Activated T-cell treated with anti-CD3 and anti-CD28 coated beads, Interleukin-2, amount 50 U/mL, for 4 hours (primary cell): ENCODE results near the gene KCNQ1. TPM values are rescaled to one million over a fixed set of nuclear protein-coding genes. Genes with fewer than 3 reads are reported as not detected.

Source experiments
- ATAC-seq, 2 donors: fragments of 200-7000 bp; cut with Tn5 transposase; one replicate each; pipeline ENCODE4 v1.10.0; 2021
- DNase-seq: peaks from one replicate; pipeline ENCODE4 v3.0.0-alpha.2; 2020
- H3K27me3 Mint-ChIP-seq: one replicate; pipeline ENCODE4 v1.8.0; 2021; ENCODE audit warnings: low read depth, mixed read lengths
- H3K36me3 Mint-ChIP-seq: one replicate; pipeline ENCODE4 v1.8.0; 2022; ENCODE audit warnings: mixed read lengths; ENCODE audit not compliant: insufficient read depth
- H3K4me1 Mint-ChIP-seq: one replicate; pipeline ENCODE4 v1.8.0; 2021; ENCODE audit warnings: low read depth, mixed read lengths
- H3K4me3 Mint-ChIP-seq: one replicate; pipeline ENCODE4 v1.8.0; 2021; ENCODE audit warnings: mild to moderate bottlenecking, moderate library complexity, mixed read lengths
- H3K9me3 Mint-ChIP-seq: one replicate; pipeline ENCODE4 v1.8.0; 2021; ENCODE audit warnings: mixed read lengths
- total RNA-seq, 3 donors: library from RNA; stranded (reverse); gene quantifications; one replicate each; pipeline ENCODE4 v1.2.1, GENCODE V29; 2021

The KCNQ1 gene
- total RNA-seq, 3 donors from 2014 or later: 2.3 to 3.0 (median 2.8) TPM

DNA sequence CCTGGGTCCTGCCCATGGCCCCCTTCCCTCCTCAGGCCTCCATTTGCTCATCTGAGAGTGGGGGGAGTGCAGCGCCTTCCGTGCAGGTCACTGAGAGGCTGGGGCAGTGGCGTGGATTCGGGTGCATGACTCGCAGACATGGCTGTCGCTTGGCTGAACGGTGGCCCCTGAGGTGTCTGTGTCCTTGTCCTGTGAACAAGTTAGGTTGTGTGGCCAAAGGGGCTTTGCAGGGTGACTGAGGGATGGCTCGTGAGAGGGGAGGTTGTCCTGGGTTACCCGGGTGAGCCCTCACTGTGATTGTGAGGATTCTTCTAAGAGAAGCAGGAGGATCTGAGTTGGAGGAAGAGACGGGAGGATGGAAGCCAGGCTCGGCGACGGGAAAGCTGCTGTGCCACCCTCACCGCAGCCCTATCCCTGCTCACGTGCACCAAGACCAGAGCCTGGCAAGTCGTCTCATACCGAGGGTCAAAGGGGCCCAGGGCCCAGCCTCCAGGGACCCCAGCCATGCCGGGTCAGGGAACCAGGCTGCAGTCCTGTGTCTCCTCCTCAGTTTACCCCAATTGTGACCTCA lies 79.1 kb downstream of the KCNQ1 start:
- Mint-ChIP-seq H3K4me3 (no peak overlapping the region), H3K4me1 (peaks cover 28% of the 10 kb centered on the region), H3K9me3 (no peaks in the 10 kb centered on the region), H3K36me3 (no peaks in the 10 kb centered on the region), H3K27me3 (no peaks in the 10 kb centered on the region)
- no peak for DNase-seq
- no peak for ATAC-seq

DNA sequence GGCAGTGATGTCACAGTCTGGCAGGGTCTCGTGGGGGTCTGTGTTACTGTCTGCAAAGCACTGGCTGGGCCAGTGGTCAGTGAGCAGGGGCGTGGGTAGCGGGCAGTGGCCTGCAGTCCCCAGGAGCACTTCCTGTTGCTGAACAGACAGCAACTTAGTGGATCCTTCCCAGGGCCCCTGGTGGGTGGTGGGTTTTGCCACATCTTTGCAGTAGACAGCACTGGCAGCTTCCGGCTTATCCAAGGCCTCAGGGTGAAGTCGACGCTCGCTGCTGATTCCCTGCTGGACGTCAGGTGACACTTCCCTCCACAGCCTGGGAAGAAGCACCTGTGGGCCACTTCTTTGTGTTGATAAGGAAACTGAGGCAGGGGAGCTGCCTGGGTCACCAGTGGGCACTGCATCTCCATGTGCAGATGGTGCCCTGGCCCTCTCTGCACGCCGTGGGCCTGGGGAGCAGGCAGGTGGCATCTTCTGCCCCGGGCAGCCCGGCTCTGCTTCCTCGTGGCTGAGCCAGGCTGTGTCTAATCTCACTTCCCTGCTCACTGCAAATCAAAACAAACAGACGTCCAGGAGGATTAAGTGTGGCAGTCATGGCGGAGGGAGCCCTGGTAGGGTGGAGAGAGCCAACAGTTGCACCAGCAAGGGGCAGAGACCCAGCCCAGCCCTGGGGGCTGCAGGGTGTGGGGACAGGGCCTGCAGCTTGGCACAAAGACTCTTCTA lies 79.8 kb downstream of the KCNQ1 start:
- Mint-ChIP-seq H3K9me3 (no peaks in the 10 kb centered on the region), H3K27me3 (no peaks in the 10 kb centered on the region), H3K4me3 (no peak overlapping the region), H3K4me1 (peaks cover 28% of the 10 kb centered on the region), H3K36me3 (no peaks in the 10 kb centered on the region)
- no peak for ATAC-seq
- DNase-seq: peak; percentile 1

DNA sequence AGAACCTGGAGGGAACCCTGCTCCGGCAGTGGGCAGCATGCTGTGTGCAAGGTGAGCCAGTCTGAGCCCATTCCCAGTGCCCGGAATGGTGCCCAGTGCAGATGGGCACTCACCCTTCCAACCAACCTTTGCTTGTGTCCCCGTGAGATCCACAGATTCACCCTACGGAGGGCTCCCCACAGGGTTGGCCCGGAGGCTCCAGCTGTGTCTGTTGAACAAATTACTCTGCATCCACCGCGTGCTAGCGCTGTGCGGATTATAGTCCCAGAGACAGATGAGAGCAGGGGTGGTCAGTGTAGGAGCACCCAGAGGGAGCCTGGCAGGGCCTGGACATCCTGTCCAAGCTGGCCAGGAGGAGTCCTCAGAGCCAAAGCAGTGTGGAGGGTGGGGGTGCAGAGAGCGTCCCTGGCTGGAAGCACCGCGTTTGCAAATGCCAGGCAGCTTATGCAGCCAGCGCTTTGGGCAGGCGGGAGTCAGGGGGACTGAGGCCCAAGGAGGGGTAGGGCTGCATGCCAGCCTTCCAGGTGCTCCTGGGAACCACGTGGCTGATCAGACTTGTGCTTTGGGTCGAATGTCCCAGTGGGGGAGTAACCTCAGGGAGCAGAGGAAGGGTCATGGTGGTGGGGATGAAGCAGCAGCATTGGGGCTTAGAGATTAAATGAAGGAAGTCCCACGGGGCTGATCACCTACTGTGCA lies 80.5 kb downstream of the KCNQ1 start:
- no peak overlapping the region for H3K4me3 Mint-ChIP-seq
- DNase-seq (peak; percentile 0), ATAC-seq (no peak)
- H3K9me3 Mint-ChIP-seq: no peaks in the 10 kb centered on the region
- H3K36me3 Mint-ChIP-seq: no peaks in the 10 kb centered on the region
- no peaks in the 10 kb centered on the region for H3K27me3 Mint-ChIP-seq
- H3K4me1 Mint-ChIP-seq: peaks cover 28% of the 10 kb centered on the region

DNA sequence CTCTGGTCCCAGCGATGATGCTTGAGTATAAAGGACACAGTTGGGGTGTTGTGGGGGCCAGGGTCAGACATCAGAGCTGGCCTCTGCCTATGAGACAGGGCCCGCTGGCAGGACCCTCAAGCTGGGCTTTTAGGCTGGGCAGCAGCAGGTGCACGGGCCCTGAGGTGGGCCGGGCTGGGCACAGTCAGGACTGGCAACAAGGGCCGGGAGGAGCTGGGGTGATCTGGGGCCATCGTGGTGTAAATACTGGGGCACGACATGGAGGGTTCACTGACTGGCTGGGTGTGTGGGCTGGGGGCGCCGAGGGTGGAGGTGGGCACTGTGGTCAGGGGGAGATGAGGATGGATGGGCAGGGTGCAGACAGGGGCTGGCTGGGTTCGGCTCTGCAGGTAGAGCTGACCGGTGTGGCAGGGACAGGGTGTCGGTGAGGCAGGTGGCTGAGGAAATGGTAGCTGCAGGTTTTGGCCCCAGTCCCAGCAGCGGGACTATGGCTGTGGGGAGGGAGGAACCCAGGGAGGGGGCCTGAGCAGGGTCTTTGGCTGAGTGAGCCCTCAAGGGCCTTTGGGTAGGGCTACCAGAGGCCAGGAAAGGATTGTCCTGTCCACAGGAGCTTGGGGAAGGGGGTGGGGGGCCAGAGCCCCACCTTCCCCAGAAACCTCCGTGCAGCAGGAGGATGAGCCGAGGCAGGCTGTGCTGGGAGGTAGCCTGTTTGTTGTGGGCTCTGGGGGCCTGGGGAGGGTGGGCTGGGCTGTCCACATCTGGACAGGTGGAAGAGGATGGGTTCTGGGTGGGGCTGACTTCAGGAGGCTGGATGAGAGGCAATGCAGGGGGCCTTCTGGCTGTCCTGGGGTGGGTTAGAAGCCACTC lies 81.4 kb downstream of the KCNQ1 start:
- Mint-ChIP-seq H3K9me3 (no peaks in the 10 kb centered on the region), H3K4me1 (peaks cover 28% of the 10 kb centered on the region), H3K4me3 (no peak overlapping the region), H3K36me3 (no peaks in the 10 kb centered on the region), H3K27me3 (no peaks in the 10 kb centered on the region)
- DNase-seq (peak; percentile 3), ATAC-seq (peak; percentile 6 to 15)

DNA sequence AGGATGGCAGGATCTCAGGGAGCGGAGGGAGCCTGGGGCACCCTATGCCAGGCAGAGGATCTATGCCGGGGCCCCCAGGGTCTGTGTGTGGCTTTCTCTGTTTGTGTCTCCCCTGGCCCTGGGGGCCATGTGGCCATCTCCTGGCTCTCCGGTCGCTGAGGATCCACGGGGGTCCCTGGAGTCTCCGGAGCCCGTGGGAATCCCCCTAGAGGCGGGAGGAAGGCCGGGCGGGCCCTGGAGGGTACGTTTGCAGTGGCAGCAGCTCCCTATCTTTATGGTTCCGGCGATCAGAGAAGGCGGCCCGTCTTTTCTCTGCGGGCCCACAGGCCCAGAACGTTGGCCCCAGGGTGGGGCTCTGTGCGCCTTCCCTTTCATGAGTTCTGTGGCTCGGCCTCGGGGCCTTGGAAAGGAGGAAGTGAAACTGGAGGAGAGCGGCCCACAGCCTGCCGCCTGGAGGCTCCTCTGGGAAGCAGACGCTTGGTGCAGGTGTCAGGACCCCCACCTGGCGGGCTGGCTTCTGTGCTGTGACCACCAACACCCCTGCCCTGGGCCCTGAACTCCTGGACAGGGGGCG lies 82.1 kb downstream of the KCNQ1 start:
- H3K9me3 Mint-ChIP-seq: no peaks in the 10 kb centered on the region
- no peaks in the 10 kb centered on the region for H3K36me3 Mint-ChIP-seq
- ATAC-seq (peak; percentile 44 to 47), DNase-seq (no peak)
- peaks cover 28% of the 10 kb centered on the region for H3K4me1 Mint-ChIP-seq
- H3K27me3 Mint-ChIP-seq: no peaks in the 10 kb centered on the region
- H3K4me3 Mint-ChIP-seq: peak overlapping the region; percentile 59

DNA sequence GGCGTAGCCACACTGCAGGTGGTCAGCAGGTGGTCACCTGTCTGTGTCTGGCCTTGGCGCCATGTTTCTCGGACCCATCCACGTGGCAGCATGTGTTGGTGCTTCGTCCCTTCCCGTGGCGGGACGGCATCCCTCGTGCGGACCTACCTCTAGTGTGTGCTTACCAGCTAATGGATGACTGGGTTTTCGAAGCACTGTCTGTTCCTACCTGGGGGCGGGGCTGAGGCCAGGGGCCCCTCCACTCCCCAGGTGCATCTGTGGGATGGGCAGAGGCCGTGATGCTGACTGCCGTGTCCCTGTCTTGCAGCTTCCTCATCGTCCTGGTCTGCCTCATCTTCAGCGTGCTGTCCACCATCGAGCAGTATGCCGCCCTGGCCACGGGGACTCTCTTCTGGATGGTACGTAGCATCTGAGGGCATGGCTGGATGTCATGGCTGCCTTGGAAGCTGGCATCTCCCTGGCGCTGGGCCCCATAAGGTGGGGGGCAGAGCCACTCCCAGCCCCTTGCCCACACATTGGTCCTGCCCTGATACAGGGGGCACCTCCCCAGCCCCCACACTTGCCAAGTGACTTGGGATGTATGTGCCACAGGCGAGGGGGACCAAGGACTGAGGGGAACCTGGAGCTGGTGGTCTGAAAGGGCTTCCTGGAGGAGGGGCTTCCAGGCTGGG lies 82.9 kb downstream of the KCNQ1 start:
- no peaks in the 10 kb centered on the region for H3K27me3 Mint-ChIP-seq
- peaks cover 32% of the 10 kb centered on the region for H3K4me1 Mint-ChIP-seq
- ATAC-seq (no peak), DNase-seq (no peak)
- no peaks in the 10 kb centered on the region for H3K9me3 Mint-ChIP-seq
- no peak overlapping the region for H3K4me3 Mint-ChIP-seq
- no peaks in the 10 kb centered on the region for H3K36me3 Mint-ChIP-seq

DNA sequence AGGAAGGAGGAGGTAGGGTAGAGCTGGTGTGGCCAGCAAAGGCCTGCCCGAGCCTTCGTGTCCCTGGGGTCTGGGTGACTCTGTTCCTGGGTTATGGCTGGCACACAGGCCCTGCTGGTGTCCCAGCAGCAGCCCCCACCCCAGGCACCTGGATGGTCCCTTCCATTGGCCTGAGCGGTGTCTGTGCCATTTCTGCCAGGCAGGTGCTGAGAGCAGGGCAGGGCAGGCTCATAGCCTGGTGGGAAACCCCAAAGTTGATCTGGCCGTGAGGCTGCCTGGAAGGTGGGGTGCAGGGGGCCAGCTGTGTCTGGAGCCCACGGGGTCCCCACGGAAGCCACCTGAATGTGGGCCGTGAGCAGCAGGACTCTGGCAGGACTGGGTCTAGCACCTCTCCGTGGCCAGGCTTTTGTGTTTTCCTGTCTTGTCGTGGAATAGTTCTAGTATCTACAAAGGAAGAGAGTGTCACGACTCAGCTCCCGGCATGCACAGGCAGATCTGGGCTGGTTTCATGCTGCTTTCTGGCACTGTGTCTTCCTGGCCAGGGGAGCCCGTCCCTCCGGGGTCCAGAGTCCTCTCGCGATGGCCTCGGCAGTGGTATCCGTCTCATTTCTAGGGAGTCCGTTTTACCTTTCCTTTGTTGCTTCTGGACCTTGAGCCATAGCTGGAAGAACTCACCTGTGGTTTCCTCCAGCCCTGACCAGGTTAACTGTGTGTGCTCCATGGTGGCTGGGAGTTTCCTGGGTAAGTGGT lies 83.7 kb downstream of the KCNQ1 start:
- DNase-seq (no peak), ATAC-seq (no peak)
- H3K27me3 Mint-ChIP-seq: no peaks in the 10 kb centered on the region
- no peaks in the 10 kb centered on the region for H3K36me3 Mint-ChIP-seq
- peaks cover 39% of the 10 kb centered on the region for H3K4me1 Mint-ChIP-seq
- H3K9me3 Mint-ChIP-seq: no peaks in the 10 kb centered on the region
- no peak overlapping the region for H3K4me3 Mint-ChIP-seq

DNA sequence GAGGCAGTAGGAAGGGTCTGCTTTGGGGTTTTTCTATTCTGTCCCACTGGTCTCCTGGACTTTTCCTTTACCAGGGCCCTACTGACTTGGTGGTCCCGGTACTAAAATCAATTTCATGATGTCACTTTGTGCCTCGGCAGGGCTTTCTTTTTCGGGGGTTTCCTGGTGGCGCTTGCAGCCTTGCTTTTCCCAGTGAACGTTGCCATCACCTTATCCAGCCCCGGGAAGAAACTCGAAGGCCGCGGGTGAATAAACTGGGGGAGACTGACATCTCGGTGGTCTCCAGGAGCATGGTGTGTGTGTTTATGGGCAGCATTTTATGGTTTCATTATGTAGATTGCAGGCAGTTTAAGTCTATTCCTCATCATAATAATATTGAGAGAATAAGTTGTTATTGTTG lies 84.4 kb downstream of the KCNQ1 start:
- H3K27me3 Mint-ChIP-seq: no peaks in the 10 kb centered on the region
- H3K4me1 Mint-ChIP-seq: peaks cover 41% of the 10 kb centered on the region
- no peaks in the 10 kb centered on the region for H3K36me3 Mint-ChIP-seq
- no peaks in the 10 kb centered on the region for H3K9me3 Mint-ChIP-seq
- ATAC-seq (no peak), DNase-seq (no peak)
- no peak overlapping the region for H3K4me3 Mint-ChIP-seq

DNA sequence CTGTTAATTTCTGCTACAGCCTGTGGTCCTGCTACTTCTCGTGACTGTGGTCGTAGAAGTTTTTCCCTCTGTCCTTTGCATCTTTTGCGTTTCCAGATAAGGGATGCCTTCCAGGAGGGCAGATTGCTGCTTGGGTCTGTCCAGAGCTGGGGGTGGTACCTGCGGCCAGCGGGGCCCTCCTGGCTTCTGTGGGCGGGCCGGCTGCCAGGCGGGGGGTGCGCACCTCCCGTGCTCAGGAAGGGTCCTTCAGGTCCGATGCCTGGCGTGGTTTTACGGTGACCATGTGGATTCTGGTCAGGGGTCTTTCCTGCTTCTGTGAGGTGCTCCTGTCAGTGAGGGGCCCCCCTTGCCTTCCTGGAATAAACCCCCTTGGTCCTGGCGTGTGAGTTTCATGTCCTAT lies 84.8 kb downstream of the KCNQ1 start:
- no peak for ATAC-seq
- H3K27me3 Mint-ChIP-seq: no peaks in the 10 kb centered on the region
- no peak overlapping the region for H3K4me3 Mint-ChIP-seq
- no peaks in the 10 kb centered on the region for H3K9me3 Mint-ChIP-seq
- H3K4me1 Mint-ChIP-seq: peaks cover 41% of the 10 kb centered on the region
- DNase-seq: no peak
- no peaks in the 10 kb centered on the region for H3K36me3 Mint-ChIP-seq

DNA sequence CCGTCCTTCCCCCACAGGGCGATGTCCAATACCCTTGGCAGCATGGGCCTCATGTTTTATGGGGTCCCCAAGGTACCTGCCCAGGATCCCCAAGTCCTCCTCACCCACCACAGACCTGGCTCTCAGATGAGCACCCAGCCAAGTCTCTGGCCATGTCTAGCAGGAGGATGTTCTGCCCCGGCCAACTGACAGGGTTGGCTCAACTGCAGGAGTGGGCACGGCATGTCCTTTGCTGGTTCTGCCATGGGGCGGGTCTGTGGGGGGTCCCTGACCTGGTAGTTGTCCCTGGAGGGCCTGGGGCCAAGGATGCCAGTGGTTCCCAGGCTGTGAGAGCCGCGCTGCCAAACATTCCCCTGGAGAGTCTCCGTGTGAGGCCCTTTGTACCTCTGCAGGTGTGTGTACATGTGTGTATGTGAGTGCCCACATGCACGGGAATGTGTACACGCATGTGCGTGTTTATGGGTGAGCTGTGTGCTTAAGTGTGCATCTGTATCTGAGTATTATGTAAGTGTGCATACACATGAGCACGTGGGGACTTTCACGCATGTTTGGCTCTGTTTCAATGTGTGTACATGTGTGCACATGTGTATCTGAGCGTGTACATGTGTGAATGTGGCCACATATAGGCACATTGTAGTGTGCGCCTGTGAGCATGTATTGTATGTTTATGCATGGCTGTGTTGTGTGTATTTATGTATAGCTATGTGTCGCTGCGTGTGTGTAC lies 85.5 kb downstream of the KCNQ1 start:
- Mint-ChIP-seq H3K9me3 (no peaks in the 10 kb centered on the region), H3K27me3 (no peaks in the 10 kb centered on the region), H3K36me3 (no peaks in the 10 kb centered on the region), H3K4me3 (no peak overlapping the region), H3K4me1 (peaks cover 38% of the 10 kb centered on the region)
- ATAC-seq (no peak), DNase-seq (no peak)

DNA sequence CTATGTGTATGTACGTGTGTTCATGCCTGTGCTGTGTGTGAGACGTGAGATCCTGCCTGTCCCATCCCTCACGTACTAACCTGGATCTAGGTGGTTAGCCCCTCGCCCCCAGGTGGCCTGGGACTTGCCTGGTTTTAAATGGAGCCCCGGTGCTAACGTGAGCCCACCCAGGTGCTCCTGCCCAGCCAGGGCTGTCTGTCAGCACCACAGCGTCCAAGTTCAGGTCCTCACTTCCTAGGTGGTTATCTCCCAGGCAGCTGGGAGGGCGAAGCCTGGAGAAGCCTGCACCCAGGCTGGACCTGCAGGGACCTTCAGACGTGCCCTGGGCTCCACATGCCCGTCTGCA lies 86.0 kb downstream of the KCNQ1 start:
- Mint-ChIP-seq H3K36me3 (no peaks in the 10 kb centered on the region), H3K27me3 (no peaks in the 10 kb centered on the region), H3K9me3 (no peaks in the 10 kb centered on the region), H3K4me3 (no peak overlapping the region), H3K4me1 (peaks cover 32% of the 10 kb centered on the region)
- no peak for ATAC-seq
- DNase-seq: no peak

DNA sequence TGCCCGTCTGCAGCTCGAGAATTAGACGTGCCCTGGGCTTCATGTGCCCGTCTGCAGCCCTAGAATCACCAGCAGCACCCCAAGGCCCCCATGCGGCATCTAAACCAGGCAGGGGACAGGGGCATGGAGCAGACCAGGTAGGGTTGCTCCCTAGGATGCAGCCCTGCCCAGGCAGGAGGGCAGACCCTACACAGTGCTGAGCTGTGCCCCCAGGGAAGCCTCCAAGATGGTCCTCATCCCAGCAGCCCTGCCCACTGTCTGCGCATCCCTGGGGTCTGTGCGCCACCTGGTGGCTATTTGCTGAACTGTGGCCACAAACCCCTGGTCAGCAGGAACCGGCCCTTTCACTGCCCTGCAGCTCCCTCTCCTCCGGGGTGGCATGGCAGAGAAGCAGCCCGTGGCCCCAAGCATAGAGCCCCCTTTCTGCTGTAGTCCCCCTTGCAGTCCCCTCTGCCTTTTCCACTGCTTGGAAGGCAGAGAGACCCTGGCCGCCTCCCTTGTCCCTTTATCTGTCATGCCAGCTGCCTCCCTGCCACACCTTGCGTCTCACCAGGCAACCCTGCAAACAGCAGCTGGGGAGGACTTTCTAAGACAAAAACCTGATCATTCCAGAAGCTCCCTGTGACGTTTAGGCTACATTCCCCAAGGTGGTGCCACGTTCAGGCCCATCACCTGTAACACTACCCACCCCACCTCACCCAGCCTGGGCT lies 86.6 kb downstream of the KCNQ1 start:
- ATAC-seq: peak in 1 of 2 donors; percentile 27
- H3K4me1 Mint-ChIP-seq: peaks cover 26% of the 10 kb centered on the region
- H3K27me3 Mint-ChIP-seq: no peaks in the 10 kb centered on the region
- peak; percentile 68 for DNase-seq
- no peaks in the 10 kb centered on the region for H3K9me3 Mint-ChIP-seq
- H3K36me3 Mint-ChIP-seq: no peaks in the 10 kb centered on the region
- no peak overlapping the region for H3K4me3 Mint-ChIP-seq
